HG03025 (cell line): ENCODE data around the gene EMD.

Experiments used
- ATAC-seq: cut with Tn5 transposase; IDR thresholded peaks from one replicate; pipeline ENCODE4 v1.9.1; 2021; ENCODE audit warnings: mild to moderate bottlenecking, moderate library complexity; ENCODE audit not compliant: unreplicated experiment, low FRiP score

EMD gene

GRCh38 chrX:154355094-154355775, 23.9 kb upstream of the EMD start:
- ATAC-seq, result no peak

GRCh38 chrX:154355776-154356140, 23.3 kb upstream of the EMD start:
- no peak for ATAC-seq

- ATAC-seq, result no peak
These were observed 22.5 kb upstream of the EMD start for GRCh38 chrX:154356596-154356995.

GRCh38 chrX:154357205-154357604, 21.9 kb upstream of the EMD start:
- ATAC-seq, result no peak

- no peak for ATAC-seq
These were observed 21.1 kb upstream of the EMD start for GRCh38 chrX:154358011-154358410.

GRCh38 chrX:154358829-154359228, 20.3 kb upstream of the EMD start:
- no peak for ATAC-seq

- ATAC-seq, result no peak
These were observed 19.5 kb upstream of the EMD start for GRCh38 chrX:154359362-154360154.

- no peak for ATAC-seq
These were observed 18.9 kb upstream of the EMD start for GRCh38 chrX:154360155-154360713.

- ATAC-seq, result no peak
These were observed 16.9 kb upstream of the EMD start for GRCh38 chrX:154362085-154362742.

- no peak for ATAC-seq
These were observed 15.2 kb upstream of the EMD start for GRCh38 chrX:154363706-154364439.

GRCh38 chrX:154365052-154365600, 14.0 kb upstream of the EMD start:
- ATAC-seq, result no peak

GRCh38 chrX:154365997-154366665, 13.0 kb upstream of the EMD start:
- ATAC-seq, result no peak

- ATAC-seq, result no peak
These were observed 12.4 kb upstream of the EMD start for GRCh38 chrX:154366666-154367055.

GRCh38 chrX:154367474-154368308, 11.4 kb upstream of the EMD start:
- ATAC-seq, result no peak

- no peak for ATAC-seq
These were observed 10.3 kb upstream of the EMD start for GRCh38 chrX:154368630-154369448.

- no peak for ATAC-seq
These were observed 9.4 kb upstream of the EMD start for GRCh38 chrX:154369449-154370299.
